Fibroblast of skin of left biceps (primary cell): ENCODE data around the gene TMEM54.

Experiments used
- DNase-seq, 2 experiments: peaks; one replicate each; pipeline ENCODE4 v3.0.0-alpha.2; 2013; ENCODE audit warnings: low read depth in 2 of 2

Gene TMEM54

GRCh38 chr1:32895325-32896215 is 5.6 kb downstream of the TMEM54 start:
- DNase-seq, result no peak

GRCh38 chr1:32894681-32895080 is 6.5 kb downstream of the TMEM54 start:
- DNase-seq, result no peak

- no peak for DNase-seq
These were observed 7.1 kb downstream of the TMEM54 start for GRCh38 chr1:32894019-32894600.

- DNase-seq, result no peak
These were observed 7.8 kb downstream of the TMEM54 start for GRCh38 chr1:32893198-32894018.

GRCh38 chr1:32892368-32893197 is 8.6 kb downstream of the TMEM54 start:
- no peak for DNase-seq

GRCh38 chr1:32891630-32892029 is 9.6 kb downstream of the TMEM54 start:
- DNase-seq, result no peak

- no peak for DNase-seq
These were observed 10.0 kb downstream of the TMEM54 start for GRCh38 chr1:32891241-32891570.

- no peak for DNase-seq
These were observed 10.5 kb downstream of the TMEM54 start for GRCh38 chr1:32890516-32891240.

GRCh38 chr1:32889731-32890278 is 11.4 kb downstream of the TMEM54 start:
- no peak for DNase-seq

- DNase-seq, result no peak
These were observed 12.3 kb downstream of the TMEM54 start for GRCh38 chr1:32888677-32889420.

GRCh38 chr1:32888134-32888533 is 13.1 kb downstream of the TMEM54 start:
- no peak for DNase-seq

- DNase-seq, result no peak
These were observed 13.6 kb downstream of the TMEM54 start for GRCh38 chr1:32887623-32888022.

GRCh38 chr1:32886828-32887414 is 14.3 kb downstream of the TMEM54 start:
- DNase-seq, result no peak

GRCh38 chr1:32886004-32886827 is 15.0 kb downstream of the TMEM54 start, which contains the start of gene HPCA:
TSS of gene HPCA (plus strand) at chr1:32886491. CDS start at chr1:32888899, 2,408 bp downstream.
- no peak for DNase-seq

GRCh38 chr1:32885676-32886003 is 15.5 kb downstream of the TMEM54 start:
- no peak for DNase-seq

- DNase-seq, result no peak
These were observed 16.5 kb downstream of the TMEM54 start for GRCh38 chr1:32884726-32885125.

GRCh38 chr1:32884032-32884372 is 17.2 kb downstream of the TMEM54 start:
- no peak for DNase-seq

- no peak for DNase-seq
These were observed 17.7 kb downstream of the TMEM54 start for GRCh38 chr1:32883338-32884031.
